NCI-H2107 treated with DMSO at 0.1 percent for 48 hours (cell line): ENCODE data around the gene SKP1.
A peak's percentile ranks its signal among the peaks of the same experiment; 100 is the strongest.
"Not testable (repeated sequence)": the region's sequence is repeated elsewhere in the genome, so short reads cannot be mapped to it uniquely, and the experiment has no call there.

Experiments used
- DNase-seq: peaks from one replicate; lab custom pipeline; 2025; ENCODE audit not compliant: unreplicated experiment; lab: John Stamatoyannopoulos, UW

Gene SKP1

DNA sequence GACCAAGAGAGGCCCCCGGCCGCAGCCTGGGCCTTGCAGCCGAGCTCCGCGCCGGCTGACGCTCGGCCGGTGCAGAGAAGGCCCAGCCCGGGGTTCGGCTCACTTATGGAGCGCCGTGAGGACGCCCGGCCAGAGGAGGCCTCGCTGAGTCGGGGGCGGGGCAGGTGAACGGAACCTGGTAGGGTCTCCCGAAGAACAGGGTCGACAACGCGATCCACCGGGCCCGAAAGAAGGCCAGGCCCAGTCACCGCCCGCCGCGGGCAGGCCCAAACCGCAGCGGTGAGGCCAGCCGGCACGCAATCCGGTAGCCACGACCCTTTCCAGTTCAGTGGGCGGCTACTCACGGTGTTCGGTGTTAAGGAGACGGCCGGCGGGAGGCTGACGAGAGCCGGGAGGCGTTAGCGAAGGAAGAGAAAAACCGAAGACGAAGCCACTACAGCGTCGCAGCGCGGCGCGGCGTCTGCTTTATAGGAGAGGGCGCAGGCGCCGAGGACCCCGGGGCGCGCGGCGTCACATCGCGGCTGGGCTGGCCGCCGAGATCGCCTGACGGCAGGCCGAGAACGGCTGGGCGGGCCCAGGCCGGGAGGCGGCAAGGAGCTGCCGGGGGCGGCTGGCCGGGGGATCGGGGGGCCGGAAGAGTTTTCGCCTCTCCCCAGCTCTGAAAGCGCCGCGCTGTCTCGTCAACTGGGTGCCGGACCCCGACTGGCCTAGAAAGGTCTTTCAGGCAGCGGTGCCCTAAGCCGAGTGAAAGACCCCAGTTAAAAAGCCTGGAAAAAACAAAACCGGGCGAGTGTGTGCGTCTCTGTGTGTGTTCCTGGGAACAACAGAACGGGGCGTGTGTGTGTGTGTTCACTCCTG, at the start of gene SKP1:
SKP1 (minus strand) TSS at position 440 of the 858 bp plus-strand sequence. CDS start 2,928 bp downstream, outside the sequence.
- peak; percentile 39 for DNase-seq

DNA sequence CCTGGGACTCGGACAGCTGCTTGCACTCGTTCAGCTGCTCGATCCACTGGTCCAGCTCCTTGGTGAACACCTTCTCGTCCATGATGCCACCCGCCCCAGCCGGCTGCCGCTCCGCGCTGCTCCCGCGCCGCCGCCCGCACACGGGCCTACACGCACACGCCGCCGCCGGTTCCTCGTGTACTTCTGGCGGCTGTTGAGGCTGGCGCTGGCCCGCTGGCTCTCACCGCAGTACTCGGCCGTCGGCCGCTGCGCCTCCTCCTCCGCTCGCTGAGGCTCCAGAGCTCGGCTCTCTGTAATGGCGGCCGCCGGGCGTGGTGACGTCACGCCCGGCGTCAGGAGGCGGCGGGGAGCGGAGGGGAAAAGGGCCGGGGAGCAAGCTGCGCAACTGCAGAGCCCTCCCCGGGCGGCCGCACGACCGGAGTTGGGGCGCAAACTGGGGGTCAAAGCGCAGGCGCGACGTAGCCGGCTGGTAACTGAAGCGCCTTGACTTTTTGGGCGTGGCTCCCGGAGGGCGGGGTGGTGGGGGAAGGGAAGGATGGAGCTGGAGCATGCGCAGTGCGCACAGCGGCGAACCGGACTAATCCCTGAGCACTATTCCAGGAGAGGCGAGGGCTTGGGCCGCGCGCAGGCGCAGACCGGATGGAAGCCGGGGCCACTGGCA, 49.2 kb upstream of the SKP1 start, which contains the start of gene PPP2CA:
PPP2CA (minus strand) TSS at position 294 of the 661 bp plus-strand sequence; CDS start at position 82, 212 bp downstream.
- DNase-seq = peak; percentile 84

DNA sequence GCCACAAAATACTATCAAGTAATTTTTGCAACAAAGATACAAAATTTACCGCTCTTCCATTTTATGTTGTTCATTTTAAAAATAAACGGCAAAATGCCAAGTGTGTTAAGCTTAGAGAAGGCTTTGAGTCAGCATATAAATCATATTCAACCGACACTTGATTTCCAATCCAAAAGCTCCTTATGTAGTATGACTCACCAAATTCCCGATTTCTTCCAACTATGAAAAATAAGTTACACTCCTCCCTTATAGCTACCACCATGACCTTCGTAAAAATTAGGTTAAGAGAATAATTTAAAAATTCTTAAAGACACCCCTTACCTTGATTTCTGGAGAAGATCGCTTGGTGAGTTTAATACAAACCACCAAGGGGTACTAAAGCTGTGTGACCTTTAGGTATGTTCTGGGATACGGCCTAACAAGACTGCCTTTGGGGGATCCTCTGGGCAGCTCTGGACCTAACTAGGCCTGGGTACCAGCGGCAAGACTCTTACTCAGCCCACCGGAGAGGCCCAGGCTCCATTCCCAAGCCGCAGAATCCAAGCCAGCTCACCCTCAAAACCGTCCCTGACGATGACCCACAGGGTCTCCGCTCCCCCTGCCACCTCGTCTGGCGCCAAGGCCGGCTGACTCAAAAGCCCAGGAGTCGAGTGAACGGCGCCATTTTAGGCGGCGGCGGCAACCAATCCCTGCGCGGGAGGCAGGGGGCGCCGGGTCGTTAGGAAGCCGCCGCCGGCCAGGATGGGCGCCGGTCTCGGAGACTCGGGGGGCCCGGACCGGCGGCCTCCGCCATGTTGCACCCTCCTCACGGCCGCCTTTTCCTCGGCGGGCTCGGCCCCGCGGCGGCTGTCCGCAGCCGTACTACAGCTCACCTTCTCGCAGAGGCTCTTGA, 48.4 kb upstream of the SKP1 start:
- no peak for DNase-seq

DNA sequence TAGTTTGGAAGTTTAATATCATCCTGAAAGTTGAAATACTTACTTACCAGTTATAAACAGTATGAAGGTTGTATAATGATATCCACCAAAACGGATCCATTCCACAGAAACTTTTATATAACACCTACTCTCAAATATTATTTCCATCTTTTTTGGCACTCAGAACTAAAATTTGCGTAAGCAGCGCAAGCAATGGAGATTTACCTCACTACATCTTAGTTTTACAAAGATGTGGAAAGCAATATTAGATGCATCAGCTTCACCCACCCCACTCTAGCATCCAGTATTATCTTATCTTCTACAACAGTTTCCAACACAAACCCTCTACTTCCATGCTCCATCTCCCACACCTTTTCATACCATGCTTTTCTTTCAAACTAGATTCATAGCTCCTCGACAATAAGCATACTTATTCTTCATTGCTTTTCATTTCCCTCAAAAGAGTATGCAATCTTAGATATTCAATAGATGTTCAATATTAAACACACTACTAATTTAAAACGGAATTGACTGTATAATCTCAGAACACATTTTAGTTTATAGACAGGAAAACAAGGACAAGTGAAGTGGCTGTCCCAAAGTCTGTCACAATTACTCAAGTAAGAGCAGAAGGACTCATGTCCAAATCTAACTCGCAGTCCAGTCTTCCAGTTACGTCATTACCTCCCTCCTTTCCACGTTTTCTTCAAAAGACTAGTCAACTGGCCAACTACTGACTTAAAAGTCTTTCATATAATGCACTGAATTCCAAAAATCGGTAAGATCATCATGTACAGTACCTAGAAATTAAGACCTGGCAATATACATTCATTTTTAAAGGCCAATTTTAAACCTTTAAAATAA, 46.9 kb upstream of the SKP1 start:
- DNase-seq = no peak

DNA sequence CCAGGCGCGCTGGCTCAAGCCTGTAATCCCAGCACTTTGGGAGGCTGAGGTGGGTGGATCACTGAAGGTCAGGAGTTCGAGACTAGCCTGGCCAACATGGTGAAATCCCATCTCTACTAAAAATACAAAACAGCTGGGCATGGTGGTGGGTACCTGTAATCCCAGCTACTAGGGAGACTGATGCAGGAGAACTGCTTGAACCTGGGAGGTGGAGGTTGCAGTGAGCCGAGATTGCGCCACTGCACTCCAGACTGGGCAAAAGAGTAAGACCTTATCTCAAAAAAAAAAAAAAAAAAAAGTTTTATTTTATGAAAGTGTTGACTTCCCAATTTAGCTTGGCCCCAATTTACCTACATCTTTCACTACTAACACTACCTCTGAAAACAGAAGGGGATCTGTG, 44.9 kb upstream of the SKP1 start:
- not testable (repeated sequence) for DNase-seq

DNA sequence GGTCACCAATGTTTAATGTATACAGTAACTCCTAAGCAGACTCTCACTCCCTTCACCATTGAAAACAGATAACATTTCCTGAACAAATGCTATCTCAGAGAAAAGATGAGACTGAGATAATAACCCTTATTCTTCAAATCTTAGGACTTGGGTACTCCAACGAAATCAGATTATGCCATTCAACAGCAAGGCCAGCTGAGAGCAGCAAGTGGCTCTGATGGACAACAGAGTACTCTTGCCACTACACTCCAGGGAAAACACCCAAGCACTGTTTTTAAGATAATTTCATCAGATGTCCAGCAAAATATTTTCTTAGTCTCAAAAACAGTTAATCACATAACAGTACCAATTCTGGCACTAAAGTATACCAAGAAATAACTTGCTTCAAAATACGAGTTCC, 39.0 kb upstream of the SKP1 start:
- no peak for DNase-seq

DNA sequence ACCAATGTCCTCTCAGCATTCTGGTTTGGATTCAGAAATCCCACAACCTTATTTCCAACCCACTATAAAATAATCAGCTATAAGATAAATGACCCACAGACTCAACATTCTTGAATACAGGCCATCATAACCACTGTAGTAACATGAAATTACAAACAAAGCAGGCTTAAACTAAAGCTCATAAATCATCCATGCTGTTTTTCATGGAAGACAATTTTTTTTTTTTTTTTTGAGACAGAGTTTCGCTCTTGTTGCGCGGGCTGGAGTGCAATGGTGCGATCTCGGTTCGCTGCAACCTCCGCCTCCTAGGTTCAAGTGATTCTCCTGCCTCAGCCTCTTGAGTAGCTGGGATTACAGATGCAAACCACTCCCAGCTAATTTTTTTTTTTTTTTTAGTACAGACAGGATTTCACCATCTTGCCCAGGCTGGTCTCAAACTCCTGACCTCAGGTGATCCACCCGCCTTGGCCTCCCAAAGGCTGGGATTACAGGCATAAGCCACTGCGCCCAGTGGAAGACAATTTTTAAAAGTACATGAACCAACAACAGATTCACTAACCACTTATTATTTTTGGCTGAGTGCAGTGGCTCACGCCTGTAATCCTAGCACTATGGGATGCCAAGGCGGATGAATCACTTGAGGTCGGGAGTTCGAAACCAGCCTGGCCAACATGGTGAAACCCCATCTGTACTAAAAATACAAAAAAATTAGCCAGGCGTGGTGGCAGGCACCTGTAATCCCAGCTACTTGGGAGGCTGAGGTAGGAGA, 34.7 kb upstream of the SKP1 start:
- DNase-seq = not testable (repeated sequence)

DNA sequence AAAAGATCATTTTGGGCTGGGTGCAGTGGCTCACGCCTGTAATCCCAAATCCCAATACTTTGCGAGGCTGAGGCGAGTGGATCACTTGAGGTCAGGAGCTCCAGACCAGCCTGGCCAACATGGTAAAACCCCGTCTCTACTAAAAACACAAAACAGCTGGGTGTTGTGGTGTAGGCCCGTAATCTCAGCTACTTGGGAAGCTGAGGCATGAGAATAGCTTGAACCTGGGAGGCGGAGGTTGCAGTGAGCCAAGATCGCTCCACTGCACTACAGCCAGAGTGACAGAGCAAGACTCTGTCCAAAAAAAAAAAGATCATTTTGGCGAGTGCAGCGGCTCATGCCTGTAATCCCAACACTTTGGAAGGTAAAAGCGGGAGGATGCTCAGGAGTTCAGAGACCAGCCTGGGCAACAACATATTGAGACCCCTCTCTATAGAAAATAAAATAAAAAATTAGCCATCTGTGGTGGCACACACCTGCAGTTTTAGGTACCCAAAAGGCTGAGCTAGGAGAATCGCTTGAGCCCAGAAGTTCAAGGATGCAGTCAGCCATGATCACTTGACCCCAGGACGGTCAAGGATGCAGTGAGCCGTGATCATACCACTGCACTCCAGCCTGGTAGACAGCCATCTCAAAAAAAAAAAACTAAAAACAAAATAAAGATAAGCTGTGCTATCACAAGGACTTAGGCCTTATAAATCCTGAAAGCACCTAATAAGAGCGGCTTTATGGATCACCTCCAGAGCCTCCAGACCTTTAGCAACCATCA, 32.9 kb upstream of the SKP1 start:
- DNase-seq = no peak

DNA sequence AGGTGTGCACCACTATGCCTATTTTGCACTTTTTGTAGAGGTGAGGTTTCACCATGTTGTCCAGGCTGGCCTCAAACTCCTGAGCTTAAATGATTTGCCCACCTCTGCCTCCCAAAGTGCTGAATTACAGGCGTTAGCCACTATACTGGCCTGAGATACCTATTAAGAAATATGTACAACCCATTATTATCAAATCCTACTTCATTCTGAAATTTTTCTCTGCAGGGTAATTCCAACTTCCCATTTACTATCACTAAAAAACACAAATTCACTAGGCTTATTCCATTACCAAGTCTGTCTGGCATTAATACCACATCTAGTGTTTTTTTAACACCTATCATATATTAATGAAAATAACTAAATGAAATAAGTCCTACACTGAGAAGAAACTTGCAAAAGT, 30.9 kb upstream of the SKP1 start:
- DNase-seq = no peak

DNA sequence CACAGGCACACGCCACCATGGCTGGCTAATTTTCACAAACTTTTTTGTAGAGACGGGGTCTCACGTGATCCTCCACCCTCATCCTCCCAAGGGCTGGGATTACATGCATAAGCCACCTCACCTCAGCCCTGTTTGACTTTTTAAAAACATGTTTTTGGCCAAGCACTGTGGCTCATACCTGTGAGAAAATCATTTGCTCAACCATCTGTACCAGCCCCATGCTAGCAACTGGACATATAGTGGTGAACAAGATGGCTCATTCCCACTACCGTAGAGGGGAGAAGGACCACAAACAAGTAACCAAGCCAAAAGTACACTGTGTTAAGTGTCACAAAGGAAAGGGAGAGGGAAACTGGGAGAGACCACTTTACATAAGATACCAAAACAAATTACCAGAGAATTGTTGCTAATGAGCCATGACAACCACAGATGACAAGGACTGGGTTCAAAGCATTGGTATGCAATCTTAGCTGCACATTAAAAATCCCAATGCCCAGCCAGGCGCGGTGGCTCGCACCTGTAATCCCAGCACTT, 29.9 kb upstream of the SKP1 start:
- no peak for DNase-seq

DNA sequence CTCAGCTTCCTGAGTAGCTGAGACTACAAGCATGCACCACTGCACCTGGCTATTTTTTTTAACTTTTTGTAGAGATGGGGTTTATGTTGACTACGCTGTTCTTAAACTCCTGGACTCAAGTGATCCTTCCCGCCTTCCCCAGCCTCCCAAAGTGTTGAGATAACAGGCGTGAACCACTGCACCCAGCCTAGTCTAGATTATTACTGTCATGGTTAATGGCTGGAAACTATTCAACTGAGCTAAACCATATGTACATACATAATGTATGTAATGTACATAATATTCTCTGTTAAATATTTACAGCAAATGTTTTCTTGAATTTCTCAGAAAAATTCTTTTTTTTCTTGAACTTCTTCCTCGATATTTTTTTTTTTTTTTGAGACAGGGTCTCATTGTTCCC, 27.8 kb upstream of the SKP1 start:
- DNase-seq = no peak

DNA sequence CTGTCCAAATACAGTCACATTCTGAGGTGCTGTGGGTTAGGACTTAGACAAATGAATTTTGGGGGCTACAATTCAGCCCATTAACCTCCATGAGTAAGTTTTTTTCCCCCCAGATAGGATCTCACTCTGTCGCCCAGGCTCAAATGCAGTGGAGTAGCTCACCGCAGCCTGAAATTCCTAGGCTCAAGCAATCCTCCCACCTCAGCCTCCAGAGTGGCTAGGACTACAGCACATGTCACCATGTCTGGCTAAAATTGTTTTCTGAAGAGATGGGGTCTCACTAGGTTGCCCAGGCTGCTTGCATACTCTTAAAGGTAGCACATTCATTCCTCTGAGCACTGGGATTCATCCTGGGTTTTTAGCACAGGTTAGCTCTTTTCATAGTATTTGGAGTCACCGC, 26.9 kb upstream of the SKP1 start:
- DNase-seq = no peak

DNA sequence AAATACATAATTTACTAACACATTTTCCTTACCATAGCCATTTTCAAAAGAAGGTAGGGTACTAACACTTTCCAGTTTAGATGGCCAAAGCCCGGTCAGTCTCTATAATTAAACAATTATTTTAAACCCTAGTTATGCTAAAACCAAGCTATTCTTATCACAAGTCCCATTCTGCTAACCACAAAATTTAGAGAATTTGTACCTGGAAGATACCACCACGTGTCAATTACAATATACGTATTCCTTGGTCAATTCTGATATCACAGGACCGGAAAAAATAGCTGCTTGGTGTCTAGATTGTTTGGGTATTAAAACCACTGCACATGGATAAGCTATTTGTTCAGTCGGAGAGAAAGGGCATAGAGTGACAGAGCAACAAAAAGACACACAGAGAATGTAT, 18.9 kb upstream of the SKP1 start:
- DNase-seq = no peak

DNA sequence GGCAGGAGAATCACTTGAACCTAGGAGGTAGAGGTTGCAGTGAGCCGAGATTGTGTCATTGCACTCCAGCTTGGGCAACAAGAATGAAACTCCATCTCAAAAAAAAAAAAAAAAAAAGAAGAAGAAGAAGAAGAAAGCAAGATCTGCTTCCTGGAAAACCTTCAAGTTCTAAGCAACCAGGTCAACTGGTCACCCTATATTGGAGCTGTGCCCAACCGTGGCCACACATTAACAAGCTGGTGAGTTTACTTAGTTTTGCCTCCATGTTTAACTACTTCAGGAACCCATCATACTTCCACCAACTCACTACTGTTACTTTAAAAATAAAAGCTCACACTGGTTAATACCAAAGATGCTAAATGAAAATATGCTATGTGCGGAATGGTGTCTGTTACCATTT, 12.3 kb upstream of the SKP1 start:
- DNase-seq = no peak

DNA sequence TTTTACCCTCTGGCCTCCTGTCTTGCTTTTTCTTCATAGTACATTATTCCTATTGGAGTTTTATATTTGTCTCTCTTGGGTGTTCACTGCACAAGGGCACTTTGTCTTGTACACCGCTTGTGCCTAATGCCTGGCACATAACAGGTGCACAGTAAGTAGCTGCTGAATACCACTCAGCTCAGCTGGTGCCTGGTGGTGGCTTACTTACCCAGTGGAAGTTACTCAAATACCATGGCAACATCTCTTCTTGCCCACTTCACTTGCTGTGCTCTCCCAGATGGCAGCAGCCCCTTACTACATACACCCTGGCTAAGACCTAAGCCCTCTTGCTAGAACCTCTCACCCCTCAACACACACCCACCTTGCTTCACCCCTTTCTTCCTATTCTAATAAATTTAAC, 11.3 kb upstream of the SKP1 start:
- DNase-seq = no peak

DNA sequence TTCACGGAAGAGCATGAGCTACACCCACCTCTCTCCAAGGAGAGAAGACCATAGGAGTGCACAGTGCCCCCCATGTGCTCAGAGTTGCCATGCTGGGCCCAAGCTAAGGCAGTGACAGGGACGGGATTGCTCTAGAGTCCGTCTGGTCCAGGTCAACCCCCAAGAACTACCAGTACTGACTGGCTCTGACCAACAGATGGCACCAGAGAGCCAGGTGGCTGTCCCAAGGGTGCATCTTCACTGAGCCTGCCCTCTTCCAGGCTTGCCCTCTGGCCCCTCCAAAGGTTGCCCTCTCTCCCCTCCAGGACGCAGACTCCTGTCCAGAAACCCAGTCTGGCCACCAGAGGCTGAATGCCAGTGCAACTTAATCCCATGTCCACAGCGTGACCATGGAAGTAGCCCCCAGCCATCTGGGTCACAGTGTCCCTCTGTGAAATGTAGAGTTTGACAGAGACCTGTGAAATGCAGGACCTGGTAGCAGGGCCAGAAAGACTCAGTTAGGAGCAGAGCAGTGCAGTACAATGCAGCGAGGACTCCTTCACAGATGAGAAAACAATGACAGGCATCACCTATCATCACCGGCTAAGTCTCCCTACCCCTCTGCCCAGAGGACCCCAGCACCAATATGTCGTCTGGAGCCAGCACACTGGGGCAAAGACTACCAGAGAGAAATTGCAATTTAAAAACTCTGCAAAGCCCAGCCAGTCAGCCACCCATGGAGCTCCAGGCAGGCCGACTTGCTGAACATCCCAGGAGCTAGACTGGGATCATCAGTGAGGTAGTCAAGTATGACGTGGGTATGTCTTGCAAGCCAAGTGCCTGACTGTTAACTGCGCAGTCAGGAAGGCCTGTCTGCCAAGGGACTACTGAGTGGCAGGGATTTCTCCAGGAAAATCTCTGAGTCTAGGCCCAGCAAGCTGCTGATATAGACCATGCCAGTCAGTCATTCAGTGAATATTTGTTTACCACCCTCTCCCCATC, 7.7 kb upstream of the SKP1 start:
- peak; percentile 13 for DNase-seq

DNA sequence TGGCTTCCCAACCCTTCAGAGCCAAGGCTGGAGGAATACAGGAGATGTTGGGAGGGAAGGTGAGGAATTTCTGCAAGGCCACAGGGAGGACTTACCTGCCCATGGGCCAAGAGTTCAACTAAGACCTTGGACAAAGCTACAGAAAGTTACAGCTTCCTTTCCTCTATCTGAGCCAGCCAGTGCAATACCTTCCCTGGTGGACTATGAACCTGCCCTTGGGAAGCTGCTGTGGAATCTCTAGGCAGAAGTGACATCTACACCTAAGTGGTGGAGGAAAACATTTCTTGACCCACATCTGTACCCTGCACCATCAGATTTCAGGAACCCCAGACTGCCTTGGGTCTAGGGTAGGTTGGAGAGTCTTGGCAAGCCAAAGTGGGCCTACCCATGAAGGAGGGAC, 6.7 kb upstream of the SKP1 start:
- DNase-seq = no peak

DNA sequence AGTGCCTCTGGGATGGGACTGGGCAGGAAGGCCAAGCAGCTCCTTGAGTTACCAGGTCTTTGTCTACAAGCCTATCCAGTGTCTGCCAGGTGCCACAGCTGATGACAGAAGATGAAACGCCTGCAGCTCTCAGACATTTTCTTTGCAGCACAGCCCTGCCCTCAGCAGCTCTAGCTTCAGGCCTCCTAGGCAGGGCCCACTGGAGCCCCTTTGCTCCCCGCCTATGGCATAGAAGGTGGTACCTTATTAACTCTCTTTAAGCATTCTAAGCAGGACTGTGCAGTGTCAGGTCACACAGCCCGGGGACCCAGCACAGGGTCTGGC, 1.3 kb upstream of the SKP1 start:
- DNase-seq = no peak
